HepG2 (cell line): ENCODE results near the gene TGFA. TPM values are rescaled to one million over a fixed set of nuclear protein-coding genes. Genes with fewer than 3 reads are reported as not detected.

Experiments used
- CREM ChIP-seq, 2 experiments: sonication (generic) in 1 of 2; formaldehyde crosslinking in 1 of 2; IDR thresholded peaks; 2 replicates each; pipeline versions ENCODE4 v1.4.0 to v1.6.1; 2016 to 2020; ENCODE audit warnings: antibody characterized with exemption in 1 of 2, mild to moderate bottlenecking in 1 of 2, missing genetic modification reagents in 1 of 2
- HDAC6 ChIP-seq: fragments of 200-600 bp; sonication (generic); IDR thresholded peaks from 2 replicates; pipeline ENCODE4 v1.7.0; 2017; ENCODE audit warnings: mild to moderate bottlenecking, antibody characterized with exemption, low read length, low read depth
- HOXA9 ChIP-seq: sonication (generic); formaldehyde crosslinking; IDR thresholded peaks from 2 replicates; pipeline ENCODE4 v1.8.1; 2022; ENCODE audit warnings: missing genetic modification reagents, mild to moderate bottlenecking, moderate library complexity, borderline replicate concordance
- HOXD1 ChIP-seq: sonication (generic); formaldehyde crosslinking; IDR thresholded peaks from 2 replicates; pipeline ENCODE4 v1.5.0; 2020; ENCODE audit warnings: missing genetic modification reagents
- KLF12 ChIP-seq: sonication (generic); formaldehyde crosslinking; IDR thresholded peaks from 2 replicates; pipeline ENCODE4 v1.4.0; 2020; ENCODE audit warnings: missing genetic modification reagents, borderline replicate concordance
- KLF13 ChIP-seq: sonication (generic); formaldehyde crosslinking; IDR thresholded peaks from 2 replicates; pipeline ENCODE4 v1.4.0; 2020; ENCODE audit warnings: mild to moderate bottlenecking, missing genetic modification reagents
- NFATC3 ChIP-seq: sonication (generic); formaldehyde crosslinking; IDR thresholded peaks from 2 replicates; pipeline ENCODE4 v1.5.1; 2020; ENCODE audit warnings: mild to moderate bottlenecking, missing genetic modification reagents
- NFE2L2 ChIP-seq: fragments of 150-350 bp; IDR thresholded peaks from 2 replicates; pipeline ENCODE4 v1.6.1; 2014; ENCODE audit warnings: low read length
- POLR2AphosphoS2 ChIP-seq: IDR thresholded peaks from 2 replicates; pipeline ENCODE4 v1.6.1; 2011; ENCODE audit warnings: low read depth, low read length, improper control_type of control experiment
- RBM39 ChIP-seq: fragments of 200-400 bp; formaldehyde crosslinking; IDR thresholded peaks from one replicate; pipeline ENCODE4 v1.6.1; 2018; ENCODE audit warnings: antibody characterized with exemption, mild to moderate bottlenecking, low read depth, low read length; ENCODE audit not compliant: poor library complexity, severe bottlenecking
- REL ChIP-seq: sonication (generic); formaldehyde crosslinking; conservative IDR thresholded peaks from 2 replicates; pipeline ENCODE4 v1.8.0; 2022; ENCODE audit warnings: mild to moderate bottlenecking, missing genetic modification reagents, moderate library complexity
- SAP130 ChIP-seq: IDR thresholded peaks from 2 replicates; pipeline ENCODE4 v1.6.1; 2016; ENCODE audit warnings: low read depth
- SP2 ChIP-seq: sonication (generic); formaldehyde crosslinking; IDR thresholded peaks from 2 replicates; pipeline ENCODE4 v1.5.1; 2020; ENCODE audit warnings: mild to moderate bottlenecking, missing genetic modification reagents
- TAF1 ChIP-seq: sonication (generic); formaldehyde crosslinking; IDR thresholded peaks from 2 replicates; pipeline ENCODE4 v1.4.0; 2020; ENCODE audit warnings: missing genetic modification reagents
- U2AF2 ChIP-seq: fragments of 200-400 bp; formaldehyde crosslinking; IDR thresholded peaks from 2 replicates; pipeline ENCODE4 v1.6.1; 2017; ENCODE audit warnings: low read depth, mild to moderate bottlenecking, low read length
- ZFP37 ChIP-seq: sonication (generic); formaldehyde crosslinking; IDR thresholded peaks from 2 replicates; pipeline ENCODE4 v1.4.0; 2020; ENCODE audit warnings: missing genetic modification reagents, borderline replicate concordance
- ZFP62 ChIP-seq: sonication (generic); formaldehyde crosslinking; IDR thresholded peaks from 2 replicates; pipeline ENCODE4 v1.4.0; 2020; ENCODE audit warnings: missing genetic modification reagents
- ZNF143 ChIP-seq: sonication (generic); formaldehyde crosslinking; IDR thresholded peaks from 2 replicates; pipeline ENCODE4 v1.4.0; 2020; ENCODE audit warnings: missing genetic modification reagents
- ZNF225 ChIP-seq: sonication (generic); formaldehyde crosslinking; IDR thresholded peaks from 2 replicates; pipeline ENCODE4 v1.4.0; 2020; ENCODE audit warnings: mild to moderate bottlenecking, missing genetic modification reagents
- ZNF326 ChIP-seq: sonication (generic); formaldehyde crosslinking; IDR thresholded peaks from 2 replicates; pipeline ENCODE4 v1.4.0; 2020; ENCODE audit warnings: missing genetic modification reagents, borderline replicate concordance
- ZNF564 ChIP-seq: sonication (generic); formaldehyde crosslinking; IDR thresholded peaks from 2 replicates; pipeline ENCODE4 v1.8.1; 2023; ENCODE audit warnings: mild to moderate bottlenecking, missing genetic modification reagents
- ZNF577 ChIP-seq: sonication (generic); formaldehyde crosslinking; IDR thresholded peaks from 2 replicates; pipeline ENCODE4 v1.4.0; 2020; ENCODE audit warnings: mild to moderate bottlenecking, low read depth, missing genetic modification reagents, borderline replicate concordance
- ZNF607 ChIP-seq: sonication (generic); formaldehyde crosslinking; IDR thresholded peaks from 2 replicates; pipeline ENCODE4 v1.5.1; 2020; ENCODE audit warnings: missing genetic modification reagents, mild to moderate bottlenecking, borderline replicate concordance
- ZNF615 ChIP-seq: sonication (generic); formaldehyde crosslinking; IDR thresholded peaks from 2 replicates; pipeline ENCODE4 v1.5.0; 2020; ENCODE audit warnings: mild to moderate bottlenecking, missing genetic modification reagents, borderline replicate concordance
- ZNF7 ChIP-seq: IDR thresholded peaks from 2 replicates; pipeline ENCODE4 v1.6.1; 2016; ENCODE audit warnings: missing biosample characterization, missing genetic modification reagents
- ZNF781 ChIP-seq: sonication (generic); formaldehyde crosslinking; IDR thresholded peaks from 2 replicates; pipeline ENCODE4 v1.5.1; 2020; ENCODE audit warnings: borderline replicate concordance, mild to moderate bottlenecking, missing genetic modification reagents; ENCODE audit errors: not compliant biosample characterization
- polyA plus RNA-seq, 8 experiments: library from polyadenylated mRNA; depleted of rRNA in 3 of 8; stranded (reverse) in 7 of 8; unstranded in 1 of 8; fragments of >200 nt; fragmentation: Illumina TruSeq in 4 of 8; extraction: Trizol in 4 of 8; gene quantifications; 2 replicates each; pipeline versions ENCODE4 v1.2.1 to v1.2.3, GENCODE V29; 2011 to 2016; ENCODE audit warnings: low read depth in 4 of 8, missing spikeins in 1 of 8, mixed read lengths in 1 of 8; ENCODE audit not compliant: insufficient read depth in 1 of 8
- total RNA-seq, 5 experiments: library from RNA; depleted of rRNA; stranded (reverse); fragments of >200 nt; fragmentation: Illumina TruSeq; extraction: Trizol; gene quantifications; 2 replicates each; pipeline ENCODE4 v1.2.3, GENCODE V29; 2016; ENCODE audit warnings: low read depth in 1 of 5
- TF ChIP-seq, protein P1 (sequence below): sonication (generic); formaldehyde crosslinking; IDR thresholded peaks from 2 replicates; pipeline ENCODE4 v1.9.0; 2021; ENCODE audit warnings: missing genetic modification reagents, borderline replicate concordance
- TF ChIP-seq, protein P2 (sequence below): sonication (generic); formaldehyde crosslinking; IDR thresholded peaks from 2 replicates; pipeline ENCODE4 v1.5.1; 2020; ENCODE audit warnings: missing genetic modification reagents, mild to moderate bottlenecking, borderline replicate concordance
- TF ChIP-seq, protein P3 (sequence below): fragments of 450-650 bp; IDR thresholded peaks from 2 replicates; pipeline ENCODE4 v1.6.1; 2016

The TGFA gene
- total and polyA plus RNA-seq, 2 of the 13 experiments (the other 11 are each of a cell fraction or from before 2014, with no cell fraction given), result 7.8 to 15.3 TPM

DNA sequence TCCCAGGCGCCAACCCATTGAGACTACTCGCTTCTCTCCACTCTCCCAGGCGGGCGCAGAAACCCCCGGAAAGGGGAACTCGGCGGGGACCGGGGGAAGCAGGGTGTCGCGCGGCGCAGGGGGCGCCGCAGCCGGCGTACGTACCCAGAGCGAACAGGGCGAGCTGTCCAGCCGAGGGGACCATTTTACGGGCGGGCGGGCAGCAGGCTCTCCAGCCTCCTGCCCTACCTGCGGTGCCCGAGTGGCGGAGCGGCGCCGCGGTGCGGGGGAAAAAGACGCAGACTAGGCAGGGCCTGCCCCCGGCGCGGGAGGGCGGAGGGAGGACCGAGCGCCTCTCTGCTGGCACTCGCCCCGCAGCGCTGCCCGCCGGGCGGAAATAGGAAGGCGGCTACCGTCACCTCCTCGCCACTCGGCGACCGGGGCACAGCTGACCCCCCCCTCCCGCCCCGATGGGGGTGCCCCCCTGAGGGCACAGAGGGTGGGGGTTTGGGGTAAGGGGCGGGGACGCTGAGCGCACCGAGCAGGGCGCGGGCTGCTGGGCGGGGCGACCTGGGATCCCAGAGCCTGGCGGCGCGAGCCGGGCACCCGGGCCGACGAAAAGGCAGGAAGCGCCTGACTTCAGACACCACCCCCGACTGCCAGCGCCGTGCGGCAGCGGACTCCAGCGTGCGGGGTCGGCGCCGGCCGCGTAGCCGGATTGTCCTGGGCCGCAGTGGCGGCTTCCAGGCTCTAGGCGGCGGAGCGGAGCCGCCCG, at the start of gene TGFA (continued):
- TF ChIP-seq HOXA9 (CRISPR knock-in tag) (peak; percentile 46; the same call in 1 of the 2 replicates), CREM (IDR thresholded peaks at IDR 0.05) (no peak), CREM (CRISPR knock-in tag; IDR thresholded peaks at IDR 0.05) (no peak), HDAC6 (no peak), ZNF143 (no peak), RBM39 (no peak), POLR2AphosphoS2 (no peak), HOXD1 (CRISPR knock-in tag) (no peak), TAF1 (CRISPR knock-in tag) (peak; percentile 70), ZNF326 (no peak), ZNF577 (CRISPR knock-in tag) (no peak), ZNF225 (CRISPR knock-in tag) (peak; percentile 15; the same call in 1 of the 2 replicates), SP2 (CRISPR knock-in tag) (no peak), REL (no peak), ZFP62 (CRISPR knock-in tag) (no peak), SAP130 (CRISPR knock-in tag) (peak; percentile 79), U2AF2 (no peak), ZNF564 (CRISPR knock-in tag) (0 out of 2 replicates have a peak, but pooled peaks have one; percentile 21), ZNF7 (no peak), NFE2L2 (no peak), ZFP37 (CRISPR knock-in tag) (no peak), ZNF781 (CRISPR knock-in tag) (no peak), KLF12 (CRISPR knock-in tag) (no peak), ZNF615 (CRISPR knock-in tag) (0 out of 2 replicates have a peak, but pooled peaks have one; percentile 71), KLF13 (CRISPR knock-in tag) (no peak), ZNF607 (CRISPR knock-in tag) (no peak; the same call in 1 of the 2 replicates), NFATC3 (no peak)
- TF ChIP-seq, protein P1, sequence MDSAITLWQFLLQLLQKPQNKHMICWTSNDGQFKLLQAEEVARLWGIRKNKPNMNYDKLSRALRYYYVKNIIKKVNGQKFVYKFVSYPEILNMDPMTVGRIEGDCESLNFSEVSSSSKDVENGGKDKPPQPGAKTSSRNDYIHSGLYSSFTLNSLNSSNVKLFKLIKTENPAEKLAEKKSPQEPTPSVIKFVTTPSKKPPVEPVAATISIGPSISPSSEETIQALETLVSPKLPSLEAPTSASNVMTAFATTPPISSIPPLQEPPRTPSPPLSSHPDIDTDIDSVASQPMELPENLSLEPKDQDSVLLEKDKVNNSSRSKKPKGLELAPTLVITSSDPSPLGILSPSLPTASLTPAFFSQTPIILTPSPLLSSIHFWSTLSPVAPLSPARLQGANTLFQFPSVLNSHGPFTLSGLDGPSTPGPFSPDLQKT (CRISPR knock-in tag), result no peak
- TF ChIP-seq, protein P2, sequence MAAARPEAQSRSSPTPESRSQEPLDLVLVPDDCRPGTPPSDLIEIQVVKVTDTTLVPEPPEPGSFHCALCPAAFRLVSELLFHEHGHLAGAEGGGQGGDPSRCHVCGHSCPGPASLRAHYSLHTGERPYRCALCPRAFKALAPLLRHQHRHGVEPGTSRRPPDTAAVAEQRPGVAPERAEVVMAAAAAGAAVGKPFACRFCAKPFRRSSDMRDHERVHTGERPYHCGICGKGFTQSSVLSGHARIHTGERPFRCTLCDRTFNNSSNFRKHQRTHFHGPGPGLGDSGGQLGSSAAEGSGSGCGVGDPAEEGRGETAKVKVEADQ (CRISPR knock-in tag), result no peak; the same call in 1 of the 2 replicates
- TF ChIP-seq, protein P3, sequence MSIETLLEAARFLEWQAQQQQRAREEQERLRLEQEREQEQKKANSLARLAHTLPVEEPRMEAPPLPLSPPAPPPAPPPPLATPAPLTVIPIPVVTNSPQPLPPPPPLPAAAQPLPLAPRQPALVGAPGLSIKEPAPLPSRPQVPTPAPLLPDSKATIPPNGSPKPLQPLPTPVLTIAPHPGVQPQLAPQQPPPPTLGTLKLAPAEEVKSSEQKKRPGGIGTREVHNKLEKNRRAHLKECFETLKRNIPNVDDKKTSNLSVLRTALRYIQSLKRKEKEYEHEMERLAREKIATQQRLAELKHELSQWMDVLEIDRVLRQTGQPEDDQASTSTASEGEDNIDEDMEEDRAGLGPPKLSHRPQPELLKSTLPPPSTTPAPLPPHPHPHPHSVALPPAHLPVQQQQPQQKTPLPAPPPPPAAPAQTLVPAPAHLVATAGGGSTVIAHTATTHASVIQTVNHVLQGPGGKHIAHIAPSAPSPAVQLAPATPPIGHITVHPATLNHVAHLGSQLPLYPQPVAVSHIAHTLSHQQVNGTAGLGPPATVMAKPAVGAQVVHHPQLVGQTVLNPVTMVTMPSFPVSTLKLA, result no peak
